C4-2B (cell line): Measurements from ENCODE around the gene AUTS2.

Experiments
- ZFX ChIP-seq: fragments of 450-650 bp; IDR thresholded peaks from 2 replicates; pipeline ENCODE4 v1.6.1; 2017
- TF ChIP-seq, protein P1 (sequence below): fragments of 450-650 bp; conservative IDR thresholded peaks from 2 replicates; pipeline ENCODE4 v1.5.1; 2017; ENCODE audit warnings: mild to moderate bottlenecking

DNA sequence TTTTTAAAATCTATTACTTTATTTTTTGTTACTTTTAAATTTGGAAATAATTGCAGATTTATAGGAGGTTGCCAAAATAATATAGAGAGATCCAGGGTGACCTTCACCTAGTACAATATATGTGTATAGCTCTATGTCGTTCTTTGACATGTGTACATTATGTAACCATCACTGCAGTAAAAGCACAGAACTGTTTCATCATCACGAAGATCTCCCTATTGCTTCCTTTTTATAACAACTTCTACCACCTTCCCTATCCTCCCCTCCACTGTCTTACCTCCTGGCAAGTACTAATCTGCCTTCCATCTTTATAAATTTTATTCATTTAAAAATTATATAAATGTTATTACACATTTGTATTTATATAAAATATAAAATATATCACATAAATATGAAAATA is 251.0 kb downstream of the AUTS2 start:
- TF ChIP-seq, protein P1, sequence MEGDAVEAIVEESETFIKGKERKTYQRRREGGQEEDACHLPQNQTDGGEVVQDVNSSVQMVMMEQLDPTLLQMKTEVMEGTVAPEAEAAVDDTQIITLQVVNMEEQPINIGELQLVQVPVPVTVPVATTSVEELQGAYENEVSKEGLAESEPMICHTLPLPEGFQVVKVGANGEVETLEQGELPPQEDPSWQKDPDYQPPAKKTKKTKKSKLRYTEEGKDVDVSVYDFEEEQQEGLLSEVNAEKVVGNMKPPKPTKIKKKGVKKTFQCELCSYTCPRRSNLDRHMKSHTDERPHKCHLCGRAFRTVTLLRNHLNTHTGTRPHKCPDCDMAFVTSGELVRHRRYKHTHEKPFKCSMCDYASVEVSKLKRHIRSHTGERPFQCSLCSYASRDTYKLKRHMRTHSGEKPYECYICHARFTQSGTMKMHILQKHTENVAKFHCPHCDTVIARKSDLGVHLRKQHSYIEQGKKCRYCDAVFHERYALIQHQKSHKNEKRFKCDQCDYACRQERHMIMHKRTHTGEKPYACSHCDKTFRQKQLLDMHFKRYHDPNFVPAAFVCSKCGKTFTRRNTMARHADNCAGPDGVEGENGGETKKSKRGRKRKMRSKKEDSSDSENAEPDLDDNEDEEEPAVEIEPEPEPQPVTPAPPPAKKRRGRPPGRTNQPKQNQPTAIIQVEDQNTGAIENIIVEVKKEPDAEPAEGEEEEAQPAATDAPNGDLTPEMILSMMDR: no peak
- no peak for TF ChIP-seq ZFX
